BJ (cell line): Measurements from ENCODE around the gene XRCC3. TPM values are rescaled to one million over a fixed set of nuclear protein-coding genes. Genes with fewer than 3 reads are reported as not detected.
A peak's percentile ranks its signal among the peaks of the same experiment; 100 is the strongest.

Experiments used
- CTCF ChIA-PET: fragments of 350-600 bp; formaldehyde crosslinking; extraction: SDS; loops from one replicate; lab custom pipeline; 2021; ENCODE audit warnings: antibody characterized with exemption, inconsistent platforms; lab: Yijun Ruan, JAX
- POLR2A ChIA-PET: fragments of 300-600 bp; sonication (Branson Sonifier 250); formaldehyde crosslinking; extraction: SDS; loops from one replicate; lab custom pipeline; 2021; ENCODE audit warnings: antibody characterized with exemption; lab: Charles Lee
- DNase-seq: peaks from one replicate; pipeline ENCODE4 v3.0.0-alpha.2; 2011; ENCODE audit warnings: low read depth
- H3K27me3 ChIP-seq: 2 replicates; pipeline ENCODE4 v1.6.0; 2011; ENCODE audit warnings: low read length; ENCODE audit not compliant: control insufficient read depth, insufficient read depth
- H3K36me3 ChIP-seq: 2 replicates; pipeline ENCODE4 v1.5.1; 2011; ENCODE audit warnings: low read length; ENCODE audit not compliant: control insufficient read depth, insufficient read depth
- H3K4me3 ChIP-seq: 2 replicates; pipeline ENCODE4 v1.5.1; 2011; ENCODE audit warnings: low read depth, mild to moderate bottlenecking, control low read depth, low read length
- CTCF ChIP-seq: IDR thresholded peaks from 2 replicates; pipeline ENCODE4 v1.5.1; 2011; ENCODE audit warnings: low read depth, mild to moderate bottlenecking, control low read depth, inconsistent platforms, low read length, moderate library complexity; ENCODE audit not compliant: insufficient read depth
- polyA plus RNA-seq: library from polyadenylated mRNA; depleted of rRNA; stranded (reverse); fragments of >200 nt; gene quantifications from 2 replicates; pipeline ENCODE4 v1.2.3, GENCODE V29; 2011

The XRCC3 gene
- polyA plus RNA-seq, 1 experiment = 4.2 TPM

GRCh38 chr14:103732868-103733620 lies 17.8 kb upstream of the XRCC3 start:
- DNase-seq = no peak
- H3K4me3 ChIP-seq = no peak overlapping the region
- H3K36me3 ChIP-seq = peaks cover 29% of the 10 kb centered on the region
- no peak for TF ChIP-seq CTCF
- ChIA-PET CTCF (interaction anchor here (1.3 to 1.4 kb wide), 2 partner anchors 8 to 10 kb away, joined by 3 to 6 read pairs; no protein-coding TSS in a partner anchor), POLR2A (no interaction called here)
- H3K27me3 ChIP-seq = no peaks in the 10 kb centered on the region

- POLR2A ChIA-PET = no interaction called here
- Histone ChIP-seq H3K36me3 (peaks cover 32% of the 10 kb centered on the region), H3K27me3 (no peaks in the 10 kb centered on the region), H3K4me3 (no peak overlapping the region)
- CTCF ChIA-PET = interaction anchor here (1.3 to 1.4 kb wide), 2 partner anchors 9 kb away, joined by 3 to 6 read pairs; no protein-coding TSS in a partner anchor
- DNase-seq = no peak
- no peak for TF ChIP-seq CTCF
Measured at GRCh38 chr14:103731916-103732867, 16.9 kb upstream of the XRCC3 start.

- Histone ChIP-seq H3K27me3 (no peaks in the 10 kb centered on the region), H3K4me3 (no peak overlapping the region), H3K36me3 (peaks cover 32% of the 10 kb centered on the region)
- CTCF ChIA-PET = interaction anchor here (1.3 kb wide), 1 partner anchor 10 kb away, joined by 3 read pairs; no protein-coding TSS in a partner anchor
- TF ChIP-seq CTCF = no peak
- DNase-seq = no peak
- POLR2A ChIA-PET = no interaction called here
Measured at GRCh38 chr14:103731481-103731880, 16.2 kb upstream of the XRCC3 start.

- H3K4me3 ChIP-seq = no peak overlapping the region
- CTCF ChIA-PET = no interaction called here
- H3K27me3 ChIP-seq = no peaks in the 10 kb centered on the region
- peaks cover 34% of the 10 kb centered on the region for H3K36me3 ChIP-seq
- TF ChIP-seq CTCF = peak; percentile 26; the same call in 1 of the 2 replicates
- no peak for DNase-seq
- POLR2A ChIA-PET = no interaction called here
Measured at GRCh38 chr14:103730490-103731035, 15.3 kb upstream of the XRCC3 start.
